Measurements from ENCODE around the gene MAEA. TPM values are rescaled to one million over a fixed set of nuclear protein-coding genes. Genes with fewer than 3 reads are reported as not detected.

MAEA gene
- total and polyA plus RNA-seq, 9 of the 15 experiments (the other 6 are each of a cell fraction or from before 2014, with no cell fraction given) = 2.1 to 86.5 (median 45.0) TPM

GRCh38 chr4:1249731-1250526, 39.8 kb upstream of the MAEA start:
- peak overlapping the region; percentile 81 to 94 for H3K9ac ChIP-seq (ENCODE audit: insufficient read depth in 1 of 2, low read depth in 2 of 2, low read length in 2 of 2)
- H3K9me1 ChIP-seq (ENCODE audit: control insufficient read depth, insufficient read depth, low read length) = peaks cover 14% of the 10 kb centered on the region
- peaks cover 4 to 58% of the 10 kb centered on the region in 2 experiments; a peak in 4 of 5 replicates for H3K4me1 ChIP-seq (replicated peaks in 1 of 2; ENCODE audit: control insufficient read depth in 2 of 2, insufficient read depth in 2 of 2, low read length in 2 of 2)
- DNase-seq (ENCODE audit: extremely low read depth in 1 of 4, low spot score in 3 of 4) = peak; percentile 28 to 59 (median 51)
- H3K4me3 ChIP-seq = peak overlapping the region; percentile 53
- BruUV-seq (replicated peaks) = TSS peak; percentile 65
- peak overlapping the region; percentile 84 for H3K27ac ChIP-seq (ENCODE audit: extremely low read depth, low read depth, low read length)
- H4K20me1 ChIP-seq (replicated peaks; ENCODE audit: control insufficient read depth, insufficient read depth, low read length) = no peaks in the 10 kb centered on the region; the same call in 1 of the 2 replicates
- in situ Hi-C loops (cut with MboI) = no loop called here
- H3K27me3 ChIP-seq (ENCODE audit: control insufficient read depth in 2 of 2, insufficient read depth in 2 of 2, low read length in 2 of 2) = no peaks in the 10 kb centered on the region
- H3K79me2 ChIP-seq (ENCODE audit: control insufficient read depth, insufficient read depth, low read length) = peaks cover 46% of the 10 kb centered on the region
- ChIA-PET CTCF (ENCODE audit: low intra/inter-chr PET ratio) (no interaction called here), POLR2A (interaction anchor here (0.6 to 2.3 kb wide), 4 partner anchors 11 to 97 kb away, joined by 4 to 13 read pairs (median 4); partner anchors contain the start of genes MAEA and UVSSA)
- H3K9me3 ChIP-seq (replicated peaks; ENCODE audit: control insufficient read depth, insufficient read depth, low read depth, low read length) = peaks cover 8% of the 10 kb centered on the region
- peak; percentile 2 for ATAC-seq
- FAIRE-seq = peak; percentile 75
- H3K36me3 ChIP-seq (ENCODE audit: control insufficient read depth, insufficient read depth, low read length) = peaks cover 24% of the 10 kb centered on the region; the same call in 1 of the 3 replicates
- peak overlapping the region; percentile 83 for H2AFZ ChIP-seq (ENCODE audit: low read depth, low read length)
- intact Hi-C loops (cut with micrococcal nuclease) = no loop called here
- peak overlapping the region; percentile 81 for H3K4me2 ChIP-seq (ENCODE audit: insufficient read depth, low read length)
- 40% methylated on average over 37 of the region's 39 CpGs for WGBS (ENCODE audit: insufficient coverage, low coverage, missing lambda C conversion rate)
- TF ChIP-seq ZNF146 (CRISPR knock-in tag; IDR thresholded peaks at IDR 0.05; ENCODE audit: unreplicated experiment) (no peak), DPF2 (IDR thresholded peaks at IDR 0.05) (no peak), SMARCB1 (IDR thresholded peaks at IDR 0.05; ENCODE audit: insufficient read length, low read depth) (no peak), TFAP4 (CRISPR knock-in tag; IDR thresholded peaks at IDR 0.05; ENCODE audit: borderline replicate concordance) (0 out of 2 replicates have a peak, but pooled peaks have one; percentile 29), TCF3 (CRISPR knock-in tag; IDR thresholded peaks at IDR 0.05) (no peak), RBM39 (optimal IDR thresholded peaks at IDR 0.05; ENCODE audit: low read depth, low read length) (no peak), ZNF165 (CRISPR knock-in tag; IDR thresholded peaks at IDR 0.05; ENCODE audit: borderline replicate concordance) (no peak), L3MBTL2 (IDR thresholded peaks at IDR 0.05) (peak; percentile 16; the same call in 1 of the 2 replicates), CGGBP1 (CRISPR knock-in tag; IDR thresholded peaks at IDR 0.05) (no peak), KDM2B (CRISPR knock-in tag; IDR thresholded peaks at IDR 0.05) (no peak), NFRKB (IDR thresholded peaks at IDR 0.05; ENCODE audit: low read depth) (no peak), ELK3 (CRISPR knock-in tag; IDR thresholded peaks at IDR 0.05) (no peak), PRDM10 (IDR thresholded peaks at IDR 0.05; ENCODE audit: partially characterized antibody) (peak; percentile 88), HINFP (tag; conservative IDR thresholded peaks at IDR 0.05; ENCODE audit: low read depth) (no peak)
